ENCODE results near the gene ADORA2A.
"Not testable (repeated sequence)": the region's sequence is repeated elsewhere in the genome, so short reads cannot be mapped to it uniquely, and the experiment has no call there.

ADORA2A gene

GRCh38 chr22:24455751-24456426 is 28.5 kb downstream of the ADORA2A start:
- DNase-seq: no peak

- DNase-seq: no peak
Measured at GRCh38 chr22:24457894-24458420, 30.6 kb downstream of the ADORA2A start.

GRCh38 chr22:24459911-24460310 is 32.5 kb downstream of the ADORA2A start:
- no peak for DNase-seq

GRCh38 chr22:24460418-24461089 is 33.2 kb downstream of the ADORA2A start:
- no peak for DNase-seq

GRCh38 chr22:24463071-24463760 is 35.8 kb downstream of the ADORA2A start:
- no peak for DNase-seq

- no peak for DNase-seq
Measured at GRCh38 chr22:24465566-24465965, 38.2 kb downstream of the ADORA2A start.

GRCh38 chr22:24465975-24466374 is 38.6 kb downstream of the ADORA2A start:
- no peak for DNase-seq

- DNase-seq: no peak
Measured at GRCh38 chr22:24466716-24467328, 39.4 kb downstream of the ADORA2A start.

GRCh38 chr22:24467340-24467739 is 39.9 kb downstream of the ADORA2A start:
- DNase-seq: no peak

- DNase-seq: no peak
Measured at GRCh38 chr22:24471570-24471969, 44.2 kb downstream of the ADORA2A start.

GRCh38 chr22:24473284-24473683 is 45.9 kb downstream of the ADORA2A start:
- DNase-seq: no peak

- no peak for DNase-seq
Measured at GRCh38 chr22:24474221-24474620, 46.8 kb downstream of the ADORA2A start.

GRCh38 chr22:24474649-24475255 is 47.4 kb downstream of the ADORA2A start:
- no peak for DNase-seq

GRCh38 chr22:24481641-24482040 is 54.2 kb downstream of the ADORA2A start:
- no peak for DNase-seq

- DNase-seq: no peak
Measured at GRCh38 chr22:24482575-24482974, 55.2 kb downstream of the ADORA2A start.

GRCh38 chr22:24482998-24483397 is 55.6 kb downstream of the ADORA2A start:
- no peak for DNase-seq

GRCh38 chr22:24483976-24484545 is 56.7 kb downstream of the ADORA2A start:
- no peak for DNase-seq

- DNase-seq: no peak
Measured at GRCh38 chr22:24485170-24485569, 57.8 kb downstream of the ADORA2A start.

GRCh38 chr22:24485608-24486007 is 58.2 kb downstream of the ADORA2A start:
- no peak for DNase-seq

- no peak for DNase-seq
Measured at GRCh38 chr22:24486501-24486921, 59.1 kb downstream of the ADORA2A start.

GRCh38 chr22:24489011-24489410 is 61.6 kb downstream of the ADORA2A start:
- DNase-seq: no peak

- not testable (repeated sequence) for DNase-seq
Measured at GRCh38 chr22:24489434-24489833, 62.0 kb downstream of the ADORA2A start.
